ENCODE measurements around the gene FAM227A. TPM values are rescaled to one million over a fixed set of nuclear protein-coding genes. Genes with fewer than 3 reads are reported as not detected.

Gene FAM227A
- 1 to 10 TPM in 1 of 4 donors, under 1 TPM in 3; 0.24 to 7.3 (median 0.73) TPM for total RNA-seq

- TF ChIP-seq CTCF (IDR thresholded peaks at IDR 0.05), result no peak
- peak; percentile 64 for DNase-seq (ENCODE audit: low spot score)
- peak; percentile 91 for ATAC-seq (ENCODE audit: low FRiP score)
These were observed at the start of gene FAM227A, which contains the start of gene CBY1 for GRCh38 chr22:38656256-38657044. Gene FAM227A, minus strand, starts transcription at chr22:38656392. Its CDS starts 6,224 bp downstream, at chr22:38650168. Gene CBY1, plus strand, starts transcription at chr22:38656638. Its CDS starts 11,417 bp downstream, at chr22:38668055.

GRCh38 chr22:38705235-38706100, 49.3 kb upstream of the FAM227A start, which contains the start of gene GTPBP1:
Gene GTPBP1, plus strand, starts transcription at chr22:38705944. Its CDS starts 12 bp downstream, at chr22:38705956.
- ATAC-seq (ENCODE audit: low FRiP score) (peak; percentile 90), DNase-seq (ENCODE audit: low spot score) (peak; percentile 96)
- TF ChIP-seq CTCF (IDR thresholded peaks at IDR 0.05), result no peak

GRCh38 chr22:38704654-38705234, 48.6 kb upstream of the FAM227A start:
- ATAC-seq (ENCODE audit: low FRiP score) (no peak), DNase-seq (ENCODE audit: low spot score) (no peak)
- TF ChIP-seq CTCF (IDR thresholded peaks at IDR 0.05), result no peak

DNA sequence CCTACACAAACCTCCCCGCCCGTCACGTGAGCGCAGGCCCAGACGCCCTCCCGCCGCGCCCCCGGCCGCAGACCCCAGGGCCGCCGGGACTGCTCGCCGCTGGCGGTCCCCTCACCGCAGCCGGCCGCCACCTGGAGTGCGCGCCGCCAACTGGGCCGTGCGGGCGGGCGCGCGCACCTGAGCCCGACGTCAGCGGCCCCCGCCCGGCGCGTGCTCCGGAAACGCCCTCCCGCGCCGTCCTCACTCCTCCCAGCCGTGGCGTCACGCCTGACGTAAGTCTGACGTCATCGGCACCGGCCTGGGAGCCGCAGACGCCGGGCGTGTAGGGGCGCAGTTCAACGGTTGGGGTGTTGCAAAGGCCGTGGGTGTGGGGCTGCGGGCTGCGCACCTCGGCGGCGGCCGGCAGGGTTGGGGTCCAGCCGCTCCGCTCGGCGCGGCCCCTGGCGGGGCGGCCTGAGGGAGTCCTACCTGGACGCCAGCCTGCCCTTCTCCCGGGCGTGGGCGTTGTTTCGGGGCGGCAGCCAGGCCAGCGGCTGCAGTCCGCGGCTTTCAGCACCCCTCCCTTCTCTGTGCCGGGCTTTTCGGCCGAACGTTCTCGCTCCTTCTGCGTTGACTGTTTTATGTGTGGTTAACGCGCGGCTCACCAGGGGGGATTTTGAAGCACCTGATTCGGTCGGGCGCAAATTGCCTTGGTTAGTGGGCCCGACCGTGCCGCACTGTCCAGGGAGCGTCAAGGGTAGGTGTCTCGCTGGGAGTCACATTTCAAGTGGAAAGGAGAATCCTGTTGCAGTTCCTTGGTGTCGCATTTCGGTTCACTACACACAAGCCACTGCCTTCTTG, 44.8 kb upstream of the FAM227A start, which contains the start of gene JOSD1:
TSS of gene JOSD1 (minus strand) at position 155 of the 840 bp plus-strand sequence. CDS start 956 bp downstream, outside the sequence.
- peak; percentile 95 for DNase-seq (ENCODE audit: low spot score)
- peak; percentile 56 for ATAC-seq (ENCODE audit: low FRiP score)
- no peak for TF ChIP-seq CTCF (IDR thresholded peaks at IDR 0.05)

- no peak for TF ChIP-seq CTCF (IDR thresholded peaks at IDR 0.05)
- DNase-seq (ENCODE audit: low spot score) (peak; percentile 32), ATAC-seq (ENCODE audit: low FRiP score) (peak; percentile 64)
These were observed 44.1 kb upstream of the FAM227A start for GRCh38 chr22:38700270-38700788.

DNA sequence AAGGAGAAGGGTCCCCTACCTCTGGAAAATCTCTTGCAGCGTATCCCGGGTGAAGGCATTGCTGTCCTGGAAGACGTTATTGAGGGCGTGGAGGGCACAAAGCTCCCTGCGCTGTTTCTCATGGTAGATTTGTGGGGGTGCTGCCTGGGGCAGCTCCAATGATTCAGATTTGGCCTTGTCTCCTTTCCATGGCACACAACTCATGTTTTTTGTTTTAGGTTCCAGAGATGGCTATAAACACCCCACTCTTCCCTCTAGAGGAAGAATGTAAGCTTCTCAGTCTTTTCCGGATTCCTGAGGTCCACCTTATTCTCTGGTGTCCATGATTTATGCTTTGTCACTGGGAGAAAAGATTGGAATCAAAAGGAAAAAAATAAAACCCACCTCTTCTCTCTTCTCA, 43.6 kb upstream of the FAM227A start:
- ATAC-seq (ENCODE audit: low FRiP score), result no peak
- TF ChIP-seq CTCF (IDR thresholded peaks at IDR 0.05), result no peak
- no peak for DNase-seq (ENCODE audit: low spot score)

All from omental fat pad (tissue), 4 donors.